Karpas-422 (cell line): Measurements from ENCODE around the gene MOCS1. TPM values are rescaled to one million over a fixed set of nuclear protein-coding genes. Genes with fewer than 3 reads are reported as not detected.

Source experiments
- DNase-seq: peaks from one replicate; pipeline ENCODE4 v3.0.0-alpha.2; 2015
- H2AFZ ChIP-seq: fragments of 200-600 bp; sonication (generic); 2 replicates; pipeline ENCODE4 v1.6.1; 2014; ENCODE audit warnings: antibody characterized with exemption, low read length, mixed read lengths
- H3K27ac ChIP-seq: fragments of 200-600 bp; sonication (generic); 2 replicates; pipeline ENCODE4 v1.5.1; 2014; ENCODE audit warnings: mild to moderate bottlenecking, low read length, moderate library complexity
- H3K27me3 ChIP-seq: fragments of 200-600 bp; sonication (generic); 2 replicates; pipeline ENCODE4 v1.6.1; 2014; ENCODE audit warnings: low read length, mixed read lengths
- H3K36me3 ChIP-seq: fragments of 200-600 bp; sonication (generic); 2 replicates; pipeline ENCODE4 v1.6.1; 2014; ENCODE audit warnings: low read length, mixed read lengths; ENCODE audit not compliant: insufficient read depth
- H3K4me1 ChIP-seq: fragments of 200-600 bp; sonication (generic); 2 replicates; pipeline ENCODE4 v1.6.1; 2014; ENCODE audit warnings: mild to moderate bottlenecking, low read length, mixed read lengths
- H3K4me2 ChIP-seq: fragments of 200-600 bp; sonication (generic); 2 replicates; pipeline ENCODE4 v1.6.1; 2014; ENCODE audit warnings: low read length, low read depth, mild to moderate bottlenecking; ENCODE audit not compliant: poor library complexity, severe bottlenecking
- H3K4me3 ChIP-seq: fragments of 200-600 bp; sonication (generic); 2 replicates; pipeline ENCODE4 v1.5.1; 2014; ENCODE audit warnings: mild to moderate bottlenecking, antibody characterized with exemption, low read length, mixed read lengths
- H3K79me2 ChIP-seq: fragments of 200-600 bp; sonication (generic); 2 replicates; pipeline ENCODE4 v1.6.1; 2014; ENCODE audit warnings: mild to moderate bottlenecking, low read length, mixed read lengths
- H3K9ac ChIP-seq: fragments of 200-600 bp; sonication (generic); 2 replicates; pipeline ENCODE4 v1.6.0; 2014; ENCODE audit warnings: low read length
- H3K9me2 ChIP-seq: fragments of 200-600 bp; sonication (generic), shearing (Covaris generic); replicated peaks from 2 replicates; pipeline ENCODE4 v1.6.0; 2014; ENCODE audit warnings: mild to moderate bottlenecking, low read length, moderate library complexity; ENCODE audit not compliant: insufficient read depth
- H3K9me3 ChIP-seq: fragments of 300-700, 200-600 bp; sonication (generic); 2 replicates; pipeline ENCODE4 v1.6.1; 2014; ENCODE audit warnings: low read length, mixed read lengths
- H4K20me1 ChIP-seq: fragments of 200-600 bp; sonication (generic); 2 replicates; pipeline ENCODE4 v1.6.1; 2014; ENCODE audit warnings: mild to moderate bottlenecking, antibody characterized with exemption, low read length, low read depth; ENCODE audit not compliant: insufficient read depth
- total RNA-seq: library from RNA; depleted of rRNA; stranded (reverse); fragments of >200 nt; shearing (Covaris generic); gene quantifications from 2 replicates; pipeline ENCODE4 v1.2.3, GENCODE V29; 2014; ENCODE audit warnings: low replicate concordance

MOCS1 gene
- total RNA-seq, 1 experiment from 2014 or later: not detected

DNA sequence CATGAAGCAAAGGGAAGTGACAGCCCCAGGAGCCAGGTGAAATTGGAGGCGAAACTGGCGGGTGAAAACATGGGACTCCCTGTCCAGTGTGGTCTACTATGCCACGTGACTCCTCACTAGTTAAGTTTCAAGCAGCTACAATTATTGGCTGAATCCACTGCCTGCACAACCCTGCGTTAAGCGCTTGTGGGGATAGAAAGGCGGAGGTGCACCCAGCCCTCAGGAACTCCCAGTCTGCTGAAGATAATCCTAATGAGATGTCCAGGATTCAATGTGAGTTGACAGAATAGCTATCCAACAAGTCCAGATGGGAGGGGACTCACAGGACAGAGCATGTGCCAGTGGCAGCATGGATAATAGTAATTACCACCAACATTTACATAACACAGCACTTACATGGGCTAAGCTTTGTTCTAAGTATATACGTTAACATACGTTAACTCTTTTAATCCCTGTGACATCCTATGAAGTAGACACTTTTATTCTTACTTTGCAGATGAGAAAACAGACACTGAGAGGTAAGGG is 1.8 kb downstream of the MOCS1 start:
- H3K4me1 ChIP-seq: no peaks in the 10 kb centered on the region
- H3K36me3 ChIP-seq: no peaks in the 10 kb centered on the region
- H3K4me2 ChIP-seq: no peak overlapping the region
- H3K9me2 ChIP-seq: no peaks in the 10 kb centered on the region
- no peaks in the 10 kb centered on the region for H4K20me1 ChIP-seq
- no peaks in the 10 kb centered on the region for H3K79me2 ChIP-seq
- H3K4me3 ChIP-seq: no peak overlapping the region
- DNase-seq: no peak
- no peaks in the 10 kb centered on the region for H3K27me3 ChIP-seq
- no peak overlapping the region for H3K27ac ChIP-seq
- H3K9ac ChIP-seq: no peak overlapping the region
- no peaks in the 10 kb centered on the region for H3K9me3 ChIP-seq
- H2AFZ ChIP-seq: no peak overlapping the region

DNA sequence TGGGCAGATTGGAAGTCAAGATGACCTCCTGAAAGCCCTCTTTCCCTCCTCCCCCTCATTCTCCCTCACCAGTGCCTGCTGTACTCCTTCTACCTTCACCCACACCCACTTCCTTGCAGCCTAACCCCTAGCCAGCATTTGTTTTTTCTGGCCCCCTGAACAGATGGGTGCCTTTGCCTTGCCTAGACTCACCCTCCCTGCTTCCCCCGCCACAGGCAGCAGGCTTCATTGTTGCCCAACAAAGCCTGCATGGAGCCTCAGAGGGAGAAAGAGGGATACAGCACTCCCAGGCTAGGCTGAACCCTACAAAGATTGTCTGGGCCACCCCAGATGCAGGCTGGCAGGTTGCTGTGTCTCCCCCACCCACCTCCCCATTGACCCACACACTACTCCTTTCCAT is 2.7 kb downstream of the MOCS1 start:
- Histone ChIP-seq H3K27ac (no peak overlapping the region), H3K36me3 (no peaks in the 10 kb centered on the region), H3K4me1 (no peaks in the 10 kb centered on the region), H3K4me2 (no peak overlapping the region), H4K20me1 (no peaks in the 10 kb centered on the region), H3K9me2 (no peaks in the 10 kb centered on the region), H2AFZ (no peak overlapping the region), H3K27me3 (no peaks in the 10 kb centered on the region), H3K9me3 (no peaks in the 10 kb centered on the region), H3K4me3 (no peak overlapping the region), H3K9ac (no peak overlapping the region), H3K79me2 (no peaks in the 10 kb centered on the region)
- no peak for DNase-seq

DNA sequence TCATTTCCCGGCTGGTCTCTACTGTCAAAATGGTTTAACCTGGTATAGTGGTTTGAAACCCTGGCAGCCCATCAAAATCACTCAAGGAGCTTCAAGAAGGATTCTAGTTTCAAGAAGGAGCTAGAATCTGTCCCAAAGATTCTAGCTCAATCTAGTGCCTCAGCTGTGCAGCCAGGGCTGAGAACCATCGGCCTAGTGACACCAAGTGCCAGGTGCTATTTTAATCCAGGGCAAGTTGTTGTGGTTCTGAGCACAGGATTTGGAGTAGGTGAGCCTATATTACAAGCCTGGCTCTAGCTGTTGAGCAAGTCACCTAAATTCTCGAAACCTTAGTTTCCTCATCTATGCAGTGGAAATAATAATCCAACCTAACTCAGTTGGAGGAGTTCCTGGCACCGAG is 3.7 kb downstream of the MOCS1 start:
- Histone ChIP-seq H3K4me3 (no peak overlapping the region), H3K27ac (no peak overlapping the region), H3K36me3 (no peaks in the 10 kb centered on the region), H4K20me1 (no peaks in the 10 kb centered on the region), H3K4me2 (no peak overlapping the region), H3K9ac (no peak overlapping the region), H3K27me3 (no peaks in the 10 kb centered on the region), H3K79me2 (no peaks in the 10 kb centered on the region), H2AFZ (no peak overlapping the region), H3K4me1 (no peaks in the 10 kb centered on the region), H3K9me2 (no peaks in the 10 kb centered on the region), H3K9me3 (no peaks in the 10 kb centered on the region)
- DNase-seq: no peak

DNA sequence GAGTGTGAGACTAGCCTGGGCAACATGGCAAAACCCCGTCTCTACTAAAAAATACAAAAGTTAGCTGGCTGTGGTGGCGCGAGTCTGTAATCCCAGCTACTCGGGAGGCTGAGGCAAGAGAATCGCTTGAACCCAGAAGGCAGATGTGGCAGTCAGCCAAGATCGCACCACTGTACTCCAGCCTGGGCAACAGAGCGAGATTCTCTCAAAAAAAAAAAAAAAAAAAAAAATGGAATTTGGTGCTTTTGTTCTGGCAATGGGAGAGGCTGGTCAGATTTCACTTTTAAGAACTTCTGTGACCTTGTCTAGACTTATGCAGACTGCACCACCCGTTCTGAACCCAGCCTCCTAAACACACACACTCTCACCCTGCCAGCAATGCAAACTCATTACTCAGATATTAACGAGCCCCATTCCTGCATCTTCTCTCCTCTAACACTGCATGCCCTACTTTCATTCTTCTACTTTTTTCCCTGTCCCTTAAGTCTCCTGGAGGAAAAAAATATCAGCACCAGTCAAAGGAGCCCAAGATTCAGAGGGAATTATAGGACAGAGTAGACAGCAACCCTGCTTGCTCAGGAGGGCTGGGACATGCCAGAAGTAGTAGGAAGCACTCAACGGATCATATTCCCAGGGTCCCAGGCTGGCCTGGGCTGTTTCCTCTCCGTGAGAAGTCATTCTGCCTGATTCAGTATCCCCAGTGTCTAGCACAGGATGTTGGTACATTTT is 4.4 kb downstream of the MOCS1 start:
- no peaks in the 10 kb centered on the region for H3K36me3 ChIP-seq
- H4K20me1 ChIP-seq: no peaks in the 10 kb centered on the region
- no peak overlapping the region for H2AFZ ChIP-seq
- no peak overlapping the region for H3K4me3 ChIP-seq
- H3K79me2 ChIP-seq: no peaks in the 10 kb centered on the region
- H3K27me3 ChIP-seq: no peaks in the 10 kb centered on the region
- no peak overlapping the region for H3K4me2 ChIP-seq
- H3K9me2 ChIP-seq: no peaks in the 10 kb centered on the region
- H3K9ac ChIP-seq: no peak overlapping the region
- no peaks in the 10 kb centered on the region for H3K4me1 ChIP-seq
- no peak overlapping the region for H3K27ac ChIP-seq
- no peaks in the 10 kb centered on the region for H3K9me3 ChIP-seq
- no peak for DNase-seq

DNA sequence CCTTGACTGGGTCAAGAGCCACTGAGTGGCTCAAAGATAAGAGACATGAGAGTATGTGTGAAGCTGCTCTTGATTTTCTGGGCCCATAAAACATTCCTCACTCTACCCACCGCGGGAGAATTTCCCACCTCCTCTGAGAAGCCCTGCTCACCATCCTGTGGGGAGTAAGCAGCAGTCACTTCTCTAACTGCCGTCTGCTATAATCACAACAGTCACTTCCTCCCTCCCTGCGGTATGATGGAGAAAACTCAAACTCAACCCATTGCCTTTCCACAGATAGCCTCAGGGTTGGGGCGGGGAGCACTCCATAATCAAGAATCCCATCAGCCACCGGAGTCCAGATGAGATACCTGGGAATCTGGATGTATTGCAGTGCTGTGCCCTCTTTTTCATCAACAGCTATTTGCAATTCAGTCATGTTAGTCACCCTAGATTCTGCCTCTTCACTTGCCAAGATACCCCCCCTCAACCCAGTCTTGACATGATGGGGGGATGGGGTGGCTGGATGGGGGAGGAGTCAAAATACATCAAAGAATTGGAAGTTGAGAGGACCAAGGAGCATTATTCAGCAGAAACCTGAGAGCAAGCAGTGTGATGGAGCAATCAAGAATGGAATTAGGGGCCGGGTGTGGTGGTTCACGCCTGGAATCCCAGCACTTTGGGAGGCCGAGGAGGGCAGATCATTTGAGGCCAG is 5.1 kb downstream of the MOCS1 start:
- no peaks in the 10 kb centered on the region for H4K20me1 ChIP-seq
- no peak for DNase-seq
- H3K27me3 ChIP-seq: no peaks in the 10 kb centered on the region
- no peak overlapping the region for H2AFZ ChIP-seq
- no peaks in the 10 kb centered on the region for H3K36me3 ChIP-seq
- H3K4me3 ChIP-seq: no peak overlapping the region
- no peak overlapping the region for H3K9ac ChIP-seq
- no peak overlapping the region for H3K27ac ChIP-seq
- H3K4me1 ChIP-seq: no peaks in the 10 kb centered on the region
- H3K4me2 ChIP-seq: no peak overlapping the region
- H3K9me3 ChIP-seq: no peaks in the 10 kb centered on the region
- H3K79me2 ChIP-seq: no peaks in the 10 kb centered on the region
- H3K9me2 ChIP-seq: no peaks in the 10 kb centered on the region

DNA sequence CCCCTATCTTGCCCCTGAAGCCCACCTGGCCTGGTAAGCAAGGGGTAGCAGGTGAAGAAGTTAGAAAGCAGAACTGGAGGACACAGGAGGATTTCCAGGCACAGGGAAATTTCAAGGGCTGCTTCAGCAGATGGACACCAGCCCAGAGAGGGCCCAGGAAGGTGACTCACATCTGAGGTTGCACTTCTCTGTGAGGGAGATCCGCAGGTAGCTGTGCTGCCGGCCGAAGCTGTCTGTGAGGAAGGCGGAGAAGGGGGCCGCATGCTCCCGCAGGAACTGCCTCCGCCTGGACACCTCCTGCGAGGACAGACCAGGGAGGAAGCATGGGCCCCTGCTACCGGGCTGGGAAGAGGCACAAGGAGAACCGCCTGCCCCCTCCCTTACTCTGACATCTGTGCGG is 7.1 kb downstream of the MOCS1 start:
- no peak overlapping the region for H2AFZ ChIP-seq
- H3K27me3 ChIP-seq: no peaks in the 10 kb centered on the region
- H3K36me3 ChIP-seq: no peaks in the 10 kb centered on the region
- no peaks in the 10 kb centered on the region for H3K79me2 ChIP-seq
- H4K20me1 ChIP-seq: no peaks in the 10 kb centered on the region
- no peak overlapping the region for H3K27ac ChIP-seq
- H3K9ac ChIP-seq: no peak overlapping the region
- H3K4me3 ChIP-seq: no peak overlapping the region
- DNase-seq: no peak
- no peaks in the 10 kb centered on the region for H3K9me3 ChIP-seq
- no peaks in the 10 kb centered on the region for H3K9me2 ChIP-seq
- no peaks in the 10 kb centered on the region for H3K4me1 ChIP-seq
- no peak overlapping the region for H3K4me2 ChIP-seq

DNA sequence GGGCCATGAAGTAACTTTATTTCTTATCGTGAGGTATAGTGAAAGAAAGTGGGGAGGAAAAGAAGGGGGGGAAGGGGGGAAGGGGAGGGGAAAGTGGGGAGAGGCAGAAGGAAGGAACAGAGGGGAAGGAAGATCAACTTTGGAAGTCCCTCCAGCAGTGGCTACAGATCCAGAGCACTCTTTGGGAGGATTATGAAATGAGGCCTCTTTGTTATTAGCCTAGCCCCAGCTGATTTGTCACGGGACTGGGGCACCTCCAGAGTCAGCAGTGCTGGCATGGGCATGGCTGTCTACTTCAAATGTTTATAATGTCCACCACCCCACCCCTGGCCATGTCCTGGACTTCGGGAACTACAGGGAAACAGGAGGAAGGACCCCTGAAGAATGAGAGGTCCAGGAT is 7.6 kb downstream of the MOCS1 start:
- Histone ChIP-seq H3K27me3 (no peaks in the 10 kb centered on the region), H3K27ac (no peak overlapping the region), H3K36me3 (no peaks in the 10 kb centered on the region), H3K4me1 (no peaks in the 10 kb centered on the region), H4K20me1 (no peaks in the 10 kb centered on the region), H3K4me2 (no peak overlapping the region), H3K9me2 (no peaks in the 10 kb centered on the region), H2AFZ (no peak overlapping the region), H3K4me3 (no peak overlapping the region), H3K9me3 (no peaks in the 10 kb centered on the region), H3K79me2 (no peaks in the 10 kb centered on the region), H3K9ac (no peak overlapping the region)
- DNase-seq: no peak

DNA sequence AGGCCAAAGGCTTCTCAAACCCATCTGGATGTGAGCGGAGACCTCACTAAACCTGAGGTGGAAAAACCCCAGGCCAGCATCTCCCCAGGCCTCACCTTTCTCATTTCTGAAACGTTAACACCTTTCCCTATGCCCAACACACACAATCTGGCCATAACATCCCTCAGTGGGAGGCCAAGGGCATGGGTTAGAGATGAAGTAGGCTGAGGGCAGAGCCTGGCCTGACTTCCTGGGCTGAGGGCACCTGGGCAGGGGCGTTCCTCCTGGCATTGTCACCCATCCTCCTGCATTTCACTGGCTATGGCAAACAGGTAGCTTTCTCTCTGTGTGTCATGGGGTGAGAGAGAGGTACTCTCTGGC is 8.4 kb downstream of the MOCS1 start:
- Histone ChIP-seq H3K27ac (no peak overlapping the region), H3K36me3 (no peaks in the 10 kb centered on the region), H3K9me3 (no peaks in the 10 kb centered on the region), H3K4me3 (no peak overlapping the region), H3K27me3 (no peaks in the 10 kb centered on the region), H2AFZ (no peak overlapping the region), H3K9ac (no peak overlapping the region), H3K9me2 (no peaks in the 10 kb centered on the region), H3K4me1 (no peaks in the 10 kb centered on the region), H3K4me2 (no peak overlapping the region), H3K79me2 (no peaks in the 10 kb centered on the region), H4K20me1 (no peaks in the 10 kb centered on the region)
- no peak for DNase-seq
